GM21360 (cell line): ENCODE results near the gene CT47B1.
"Not testable (repeated sequence)": the region's sequence is repeated elsewhere in the genome, so short reads cannot be mapped to it uniquely, and the experiment has no call there.

Experiments used
- ATAC-seq: cut with Tn5 transposase; IDR thresholded peaks from one replicate; pipeline ENCODE4 v1.9.1; 2021; ENCODE audit warnings: mild to moderate bottlenecking, moderate library complexity; ENCODE audit not compliant: unreplicated experiment

The CT47B1 gene

DNA sequence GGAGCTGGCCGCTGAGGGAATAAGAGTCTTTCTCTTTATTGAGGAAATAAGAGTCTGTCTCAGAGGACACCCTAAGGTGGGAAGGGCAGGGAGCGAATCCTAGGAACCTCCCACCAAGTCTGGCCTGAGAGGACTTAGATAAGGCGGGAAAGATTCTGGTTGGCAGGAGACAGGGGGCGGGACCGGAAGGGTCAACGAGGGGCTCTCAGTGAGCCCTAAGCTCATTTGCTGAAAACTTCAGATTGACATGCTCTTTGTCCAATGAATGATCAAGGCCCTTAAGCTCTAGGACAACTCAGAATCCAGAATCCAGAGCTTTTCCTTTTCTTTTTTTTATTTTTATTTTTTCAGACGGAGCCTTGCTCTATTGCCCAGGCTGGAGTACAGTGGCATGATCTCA lies at the start of gene CT47B1:
CT47B1 (minus strand) TSS at position 101 of the 400 bp plus-strand sequence. CDS start 196 bp downstream, outside the sequence.
- not testable (repeated sequence) for ATAC-seq

DNA sequence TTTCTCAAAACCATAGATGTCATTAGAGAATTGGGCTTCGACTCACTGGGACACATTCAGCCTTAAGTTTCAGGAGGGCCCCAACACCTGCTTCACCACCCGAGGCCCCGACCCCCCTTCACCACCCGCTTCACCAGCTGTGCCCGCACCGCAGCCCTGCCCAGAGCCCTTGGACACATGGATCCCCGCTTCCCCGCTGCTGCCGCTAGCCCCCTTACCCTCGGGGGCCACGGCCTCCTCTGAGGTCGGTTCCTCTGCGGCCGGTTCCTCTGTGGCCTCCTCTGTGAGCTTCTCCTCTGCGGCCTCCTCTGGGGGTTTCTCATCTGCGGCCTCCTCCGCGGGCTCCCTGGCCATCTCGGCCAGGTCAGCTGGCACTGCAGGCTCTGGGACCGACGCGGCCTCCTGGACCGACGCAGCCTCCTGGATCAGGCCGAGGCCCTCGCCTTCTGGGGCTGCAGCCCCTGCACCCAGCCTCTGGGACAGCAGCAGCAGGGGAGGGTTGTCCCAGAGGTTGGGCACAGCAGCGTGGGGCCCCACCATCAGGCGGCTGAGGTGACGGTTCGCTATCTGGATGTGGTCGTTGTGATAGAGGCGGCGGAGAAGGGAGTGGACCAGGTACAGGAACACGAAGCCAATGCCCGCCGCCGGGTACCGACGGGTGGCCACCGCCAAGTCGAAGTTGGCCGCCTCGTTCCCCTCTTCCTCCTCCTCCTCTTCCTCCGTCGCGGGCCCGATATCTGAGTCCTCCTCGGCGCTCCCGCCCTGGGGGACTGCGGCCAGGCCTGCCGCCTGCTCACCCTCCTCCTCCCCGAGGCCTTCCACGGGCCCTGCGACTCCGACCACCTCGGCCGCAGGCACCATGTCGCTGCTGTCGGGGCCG lies 748 bp downstream of the CT47B1 start:
- no peak for ATAC-seq

DNA sequence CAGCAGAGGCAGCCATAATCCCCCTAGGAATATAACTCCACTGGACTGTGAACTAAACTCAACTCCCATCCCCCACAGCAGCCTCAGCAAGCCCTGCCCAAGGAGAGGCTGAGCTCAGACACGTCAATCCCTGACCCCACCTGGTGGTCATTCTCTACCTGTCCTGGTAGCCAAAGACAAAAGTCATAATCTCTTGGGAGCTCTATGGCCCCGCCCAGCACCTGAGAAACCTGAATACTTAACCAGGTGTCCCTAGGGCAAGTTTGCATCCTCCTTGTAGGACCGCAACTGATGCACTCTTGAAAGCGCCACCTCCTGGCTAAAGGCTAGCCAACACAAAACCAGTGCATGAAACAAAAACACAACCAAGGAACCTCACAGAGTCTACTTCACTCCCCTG lies 18.4 kb downstream of the CT47B1 start:
- no peak for ATAC-seq

DNA sequence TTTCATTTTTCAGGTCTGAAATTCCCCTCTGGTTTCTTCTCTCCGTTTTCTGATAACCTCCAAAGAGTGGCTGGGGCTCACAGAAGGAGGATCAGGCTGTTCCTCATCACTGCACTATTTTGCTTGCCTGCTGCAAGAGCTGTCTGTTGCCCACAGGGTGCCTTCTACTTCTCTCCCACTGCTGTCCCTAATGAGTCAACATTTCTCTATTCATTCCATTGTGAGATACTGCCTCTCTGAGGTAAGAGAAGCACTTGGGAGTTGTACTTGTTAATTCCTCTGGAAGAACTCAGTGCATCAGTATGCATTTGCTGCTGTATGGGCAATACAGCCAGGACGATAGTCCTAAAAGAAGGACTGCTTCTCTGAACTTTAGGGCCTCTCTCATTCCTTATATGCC lies 34.8 kb downstream of the CT47B1 start:
- ATAC-seq, result no peak

DNA sequence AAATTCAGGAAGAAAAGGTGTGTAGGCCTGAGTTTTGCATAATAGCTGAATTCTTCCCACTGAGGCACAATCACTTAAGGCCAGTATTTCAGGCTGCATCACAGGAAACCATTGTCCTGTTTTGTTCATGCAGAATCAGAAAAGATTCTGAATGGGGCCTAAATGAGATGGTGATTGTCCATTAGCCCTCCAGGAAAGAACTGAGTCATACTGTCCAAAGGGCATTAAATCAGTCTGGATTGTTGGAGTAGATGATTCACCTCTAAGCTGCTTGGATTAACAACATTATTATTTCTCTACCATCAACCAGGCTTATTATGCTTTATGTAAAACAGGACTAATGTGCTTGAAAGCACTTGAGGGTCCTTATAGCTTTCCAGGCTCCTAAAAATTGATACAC lies 36.2 kb downstream of the CT47B1 start:
- no peak for ATAC-seq

DNA sequence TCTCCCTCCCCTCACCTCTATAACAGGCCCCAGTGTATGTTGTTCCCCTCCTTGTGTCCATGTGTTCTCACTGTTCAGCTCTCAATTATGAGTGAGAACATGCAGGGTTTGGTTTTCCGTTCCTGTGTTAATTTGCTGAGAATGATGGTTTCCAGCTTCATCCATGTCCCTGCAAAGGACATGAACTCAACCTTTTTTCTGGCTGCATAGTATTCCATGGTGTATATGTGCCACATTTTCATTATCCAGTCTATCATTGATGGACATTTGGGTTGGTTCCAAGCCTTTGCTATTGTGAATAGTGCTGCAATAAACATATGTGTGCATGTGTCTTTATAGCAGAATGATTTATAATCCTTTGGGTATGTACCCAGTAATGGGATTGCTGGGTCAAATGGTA lies 48.5 kb downstream of the CT47B1 start:
- not testable (repeated sequence) for ATAC-seq

DNA sequence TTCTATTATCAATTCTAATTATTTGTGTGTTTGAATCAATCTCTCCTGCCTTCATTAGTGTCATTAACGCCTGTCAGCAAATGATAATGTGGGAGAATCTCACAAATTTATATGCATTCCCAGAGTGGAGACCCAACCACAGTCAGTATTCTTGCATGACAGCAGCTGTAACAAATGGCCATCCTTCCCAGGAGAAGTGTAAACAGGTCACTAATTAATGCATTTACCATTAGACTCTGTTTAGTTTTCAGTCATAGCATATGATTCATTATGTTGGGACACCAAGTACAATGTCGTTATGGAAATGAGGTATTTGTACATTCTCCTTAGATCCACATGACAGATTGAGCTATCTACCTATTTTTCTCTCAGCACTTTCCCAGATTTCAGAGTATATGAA lies 50.5 kb downstream of the CT47B1 start:
- ATAC-seq, result no peak

DNA sequence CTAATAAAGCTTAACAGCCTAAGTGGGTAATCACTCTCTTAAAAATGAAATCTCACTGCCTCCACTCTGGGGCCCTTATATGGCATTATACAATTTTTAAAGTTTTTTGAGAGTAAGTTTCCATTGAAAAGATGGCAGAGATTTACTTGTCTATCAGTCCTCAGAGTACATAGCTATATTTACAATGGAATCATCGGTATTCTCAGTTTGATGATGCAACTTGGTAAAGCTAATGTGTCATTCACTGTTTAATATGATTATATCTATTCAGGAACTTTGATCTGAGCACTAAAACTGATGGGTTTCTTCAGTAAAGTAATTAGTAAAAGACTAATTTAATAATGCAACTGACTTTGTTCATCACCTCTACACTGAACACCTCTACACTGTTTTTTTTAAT lies 51.6 kb downstream of the CT47B1 start:
- ATAC-seq, result no peak

DNA sequence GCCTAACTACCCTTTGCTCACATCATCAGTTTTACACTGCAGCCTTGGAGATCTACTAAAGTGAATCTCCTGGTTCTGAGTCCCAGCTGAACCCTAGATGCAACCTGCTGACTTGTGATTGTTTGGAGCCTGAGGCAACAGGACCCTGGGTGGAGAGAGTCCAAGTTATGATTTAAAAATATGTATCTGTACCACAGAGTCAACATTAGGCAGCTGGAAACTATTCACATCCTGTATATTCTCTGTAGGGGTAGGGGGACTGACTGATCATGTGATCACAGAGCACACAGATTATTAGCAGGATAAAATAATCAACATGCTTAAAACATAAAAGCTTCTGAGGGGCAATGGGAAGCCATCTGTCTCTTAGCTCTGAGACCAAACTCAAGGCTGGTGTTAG lies 52.1 kb downstream of the CT47B1 start:
- ATAC-seq, result no peak
